Stimulated activated CD8-positive, alpha-beta memory T cell treated with anti-CD3 and anti-CD28 coated beads, Interleukin-7, amount 100 ng/mL, for 4 hours (primary cell): Measurements from ENCODE around the gene EPHX1.
"Not testable (repeated sequence)": the region's sequence is repeated elsewhere in the genome, so short reads cannot be mapped to it uniquely, and the experiment has no call there.

Source experiments
- DNase-seq, 2 donors: peaks; one replicate each; pipeline ENCODE4 v3.0.0-alpha.2; 2020; ENCODE audit warnings: low read depth in 2 of 2

Gene EPHX1

DNA sequence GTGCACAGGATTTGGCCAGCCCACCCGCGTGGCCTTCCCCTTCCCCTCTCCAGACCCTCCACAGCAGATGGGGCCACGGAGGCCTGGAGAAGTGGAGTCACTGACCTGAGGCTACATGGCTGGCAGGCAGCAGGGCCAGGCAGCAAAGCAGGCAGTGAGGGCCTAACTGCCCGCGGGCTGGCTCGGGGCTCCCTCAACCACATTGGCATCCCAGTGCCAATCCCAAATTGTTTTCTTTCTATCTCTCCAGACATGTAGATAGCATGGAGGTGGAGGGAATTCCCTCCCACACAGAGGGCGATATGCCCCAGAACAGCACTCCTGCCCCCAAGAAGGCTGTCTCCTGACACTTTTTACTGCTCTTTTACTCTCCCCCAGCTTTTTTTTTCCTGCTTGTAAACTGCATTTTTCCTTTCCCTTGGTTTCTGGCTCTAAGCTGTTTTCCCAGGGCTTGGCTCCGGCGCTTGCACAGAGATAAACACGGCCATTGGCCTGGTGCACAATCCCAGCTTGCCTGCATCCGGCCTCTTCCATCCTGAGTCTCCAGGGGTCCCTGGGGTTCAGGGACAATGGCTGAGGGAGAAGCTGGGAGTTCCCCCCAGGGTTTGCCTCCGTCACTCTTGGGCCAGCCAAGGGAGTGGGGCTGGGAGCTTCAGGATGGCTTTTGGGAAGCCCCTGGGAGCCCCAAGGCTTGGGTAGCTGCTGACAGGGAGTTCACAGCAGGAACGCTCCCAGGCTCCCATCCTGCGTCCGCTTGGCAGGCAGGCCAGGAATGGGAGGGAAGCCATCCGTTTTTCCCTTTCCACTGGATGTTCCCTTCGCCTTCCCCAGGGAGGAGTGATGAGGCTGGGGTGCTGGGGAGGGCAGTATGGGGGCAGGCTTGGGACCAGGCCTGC, 7.0 kb downstream of the EPHX1 start:
- DNase-seq = no peak

DNA sequence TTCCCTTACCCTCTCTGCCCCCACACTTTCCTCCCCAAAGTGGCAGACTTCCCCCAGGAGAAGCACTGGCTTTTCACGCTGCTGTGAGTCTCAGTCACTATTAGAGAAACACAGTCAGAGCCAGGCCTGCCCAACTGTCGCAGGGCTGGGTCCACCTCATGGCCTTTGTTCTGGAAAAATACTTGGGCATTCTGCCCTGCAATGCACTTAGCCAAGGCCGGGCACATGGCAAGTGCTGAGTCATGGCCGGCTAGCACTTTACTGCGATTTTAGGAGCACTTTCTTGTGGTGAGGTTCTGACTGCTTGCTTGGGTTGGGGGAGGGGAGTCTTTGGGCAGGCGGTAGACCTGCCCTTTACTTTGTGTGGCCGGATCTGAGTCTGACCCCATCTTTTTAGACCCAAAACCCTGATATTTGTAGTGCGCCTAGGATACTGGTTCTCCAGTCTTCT, 7.7 kb downstream of the EPHX1 start:
- no peak for DNase-seq

- DNase-seq = no peak
These were observed 8.3 kb downstream of the EPHX1 start for GRCh38 chr1:225818229-225818628.

DNA sequence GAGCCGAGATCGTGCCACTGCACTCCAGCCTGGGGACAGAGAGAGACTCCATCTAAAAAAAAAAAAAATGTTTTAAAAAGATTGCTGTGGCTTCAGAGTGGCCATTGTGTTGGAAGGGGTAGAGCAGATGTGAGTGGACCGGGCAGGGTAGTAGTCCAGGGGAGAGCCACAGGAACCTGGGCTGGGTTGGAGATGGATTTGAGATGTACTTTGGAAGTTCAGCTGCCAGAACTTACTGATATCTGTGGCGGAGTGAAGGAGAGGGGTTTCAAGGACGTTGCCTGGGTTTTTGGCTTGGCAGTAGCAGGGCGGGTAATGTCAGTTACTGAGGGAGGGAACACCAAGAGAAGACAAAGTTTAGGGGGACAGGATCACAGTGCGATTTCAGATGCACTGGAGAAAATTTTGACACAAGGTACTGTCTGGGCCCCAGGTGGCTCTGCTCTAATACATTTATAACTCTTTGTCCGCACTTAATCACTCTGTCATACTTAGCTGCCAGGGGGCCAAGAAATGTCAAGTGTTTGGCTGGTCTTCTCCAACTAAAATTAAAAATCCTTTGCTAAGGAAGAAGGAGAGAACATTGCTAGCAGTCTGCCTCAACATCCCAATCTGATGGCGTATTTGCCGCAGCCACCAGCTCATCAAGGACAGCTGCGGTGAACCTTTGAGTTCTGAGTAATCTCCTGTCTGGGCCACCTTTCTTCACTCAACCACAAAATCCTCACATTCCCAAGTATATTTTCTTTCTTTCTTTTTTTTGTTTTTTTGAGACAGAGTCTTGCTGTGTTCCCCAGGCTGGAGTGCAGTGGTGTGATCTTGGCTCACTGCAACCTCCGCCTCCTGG, 9.6 kb downstream of the EPHX1 start:
- no peak for DNase-seq

DNA sequence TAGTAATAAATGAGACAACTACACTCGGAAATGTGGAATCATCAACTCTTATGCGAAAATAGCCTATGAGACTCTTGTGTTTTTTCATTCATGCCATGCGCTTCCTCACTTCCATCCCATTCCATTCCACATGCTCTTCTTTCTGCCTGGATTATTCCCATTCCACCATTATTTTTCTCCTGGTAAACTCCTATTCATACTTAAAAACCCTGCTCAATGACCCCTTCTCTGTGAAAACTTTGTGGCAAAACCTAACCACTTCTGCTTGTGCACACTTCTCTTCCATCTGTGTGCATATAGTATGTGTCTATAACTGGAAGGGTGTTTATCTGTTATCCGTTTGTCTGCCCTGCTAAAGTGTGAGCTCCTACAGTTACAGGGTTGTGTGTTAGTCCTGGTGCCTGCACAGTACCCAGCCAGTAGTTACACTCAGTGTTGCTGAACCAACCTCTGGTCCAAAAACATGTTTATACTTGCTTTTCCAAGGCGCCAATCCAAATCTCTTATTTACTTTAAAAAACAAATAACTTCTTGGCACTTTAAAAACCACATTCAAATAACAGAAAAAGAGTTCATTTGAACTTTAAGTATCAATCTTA, 10.7 kb downstream of the EPHX1 start:
- DNase-seq = no peak

GRCh38 chr1:225822655-225823403, 12.9 kb downstream of the EPHX1 start:
- no peak for DNase-seq

DNA sequence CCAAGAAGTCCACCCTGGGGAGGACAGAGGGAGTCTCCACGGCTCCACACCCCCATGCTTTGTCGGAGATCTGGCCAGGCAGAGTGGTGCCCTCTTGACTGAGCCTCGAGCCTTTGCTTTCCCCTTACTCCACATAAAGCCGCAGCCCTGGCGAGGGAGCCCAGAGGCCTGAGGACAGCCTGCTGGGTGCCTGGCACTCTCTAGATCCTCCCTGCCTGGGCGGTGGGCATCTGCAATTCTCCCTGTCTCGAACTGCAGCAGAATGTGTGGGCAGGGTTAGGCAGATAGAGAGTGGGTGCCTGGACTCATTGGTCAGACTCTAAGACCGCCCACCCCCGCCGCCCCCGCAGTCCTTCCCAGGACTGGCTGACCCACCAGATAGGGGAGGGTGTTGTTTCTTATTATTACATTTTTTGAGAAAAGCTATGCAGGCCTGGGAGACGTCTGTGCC, 13.9 kb downstream of the EPHX1 start:
- no peak for DNase-seq

- DNase-seq = no peak
These were observed 14.6 kb downstream of the EPHX1 start for GRCh38 chr1:225824533-225824941.

GRCh38 chr1:225825078-225825477, 15.2 kb downstream of the EPHX1 start:
- DNase-seq = no peak

GRCh38 chr1:225825607-225826007, 15.7 kb downstream of the EPHX1 start:
- no peak for DNase-seq

DNA sequence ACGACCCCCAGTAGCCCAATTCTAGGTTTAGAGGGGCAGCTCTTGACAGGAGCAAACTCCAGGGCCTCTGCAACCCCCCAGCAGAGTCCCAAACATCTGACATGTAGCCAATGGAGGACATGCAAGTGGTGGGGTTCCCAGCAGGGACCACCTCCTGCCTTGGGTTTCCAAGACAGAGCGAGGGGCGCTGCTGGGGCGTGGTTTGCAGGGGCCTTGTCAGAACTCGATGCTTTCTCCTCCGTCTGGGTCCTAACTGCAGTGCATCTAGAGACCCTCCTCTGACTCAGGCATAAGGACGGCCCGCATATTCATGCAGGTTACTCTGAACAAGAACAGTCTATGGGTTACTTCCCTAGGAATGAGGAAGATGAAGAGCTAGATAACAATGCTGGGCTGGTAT, 17.2 kb downstream of the EPHX1 start:
- no peak for DNase-seq

DNA sequence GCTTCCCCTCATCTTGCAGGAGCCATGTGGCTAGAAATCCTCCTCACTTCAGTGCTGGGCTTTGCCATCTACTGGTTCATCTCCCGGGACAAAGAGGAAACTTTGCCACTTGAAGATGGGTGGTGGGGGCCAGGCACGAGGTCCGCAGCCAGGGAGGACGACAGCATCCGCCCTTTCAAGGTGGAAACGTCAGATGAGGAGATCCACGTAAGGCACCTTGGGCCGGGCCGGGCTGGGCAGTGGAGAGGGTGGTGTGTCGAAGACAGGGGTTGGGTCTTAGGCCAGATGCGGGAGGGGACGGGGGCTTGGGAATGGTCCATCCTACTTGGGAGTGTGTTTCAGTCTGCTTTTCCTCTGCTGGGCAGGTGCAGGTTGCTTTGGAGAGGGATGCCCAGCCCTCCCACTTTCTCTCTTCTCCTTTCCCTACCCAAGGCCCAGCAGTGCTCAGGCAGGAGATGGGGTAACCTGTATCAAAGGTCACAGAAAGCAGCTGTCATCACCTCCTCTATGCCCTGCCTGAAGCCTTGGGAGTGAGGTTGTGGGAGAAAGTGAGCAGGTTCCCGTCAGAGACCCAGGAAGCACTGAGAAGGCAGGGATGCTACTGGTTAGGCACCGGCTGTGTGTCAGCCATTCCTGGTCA, 18.9 kb downstream of the EPHX1 start:
- no peak for DNase-seq

GRCh38 chr1:225830841-225831240, 20.9 kb downstream of the EPHX1 start:
- DNase-seq = no peak

DNA sequence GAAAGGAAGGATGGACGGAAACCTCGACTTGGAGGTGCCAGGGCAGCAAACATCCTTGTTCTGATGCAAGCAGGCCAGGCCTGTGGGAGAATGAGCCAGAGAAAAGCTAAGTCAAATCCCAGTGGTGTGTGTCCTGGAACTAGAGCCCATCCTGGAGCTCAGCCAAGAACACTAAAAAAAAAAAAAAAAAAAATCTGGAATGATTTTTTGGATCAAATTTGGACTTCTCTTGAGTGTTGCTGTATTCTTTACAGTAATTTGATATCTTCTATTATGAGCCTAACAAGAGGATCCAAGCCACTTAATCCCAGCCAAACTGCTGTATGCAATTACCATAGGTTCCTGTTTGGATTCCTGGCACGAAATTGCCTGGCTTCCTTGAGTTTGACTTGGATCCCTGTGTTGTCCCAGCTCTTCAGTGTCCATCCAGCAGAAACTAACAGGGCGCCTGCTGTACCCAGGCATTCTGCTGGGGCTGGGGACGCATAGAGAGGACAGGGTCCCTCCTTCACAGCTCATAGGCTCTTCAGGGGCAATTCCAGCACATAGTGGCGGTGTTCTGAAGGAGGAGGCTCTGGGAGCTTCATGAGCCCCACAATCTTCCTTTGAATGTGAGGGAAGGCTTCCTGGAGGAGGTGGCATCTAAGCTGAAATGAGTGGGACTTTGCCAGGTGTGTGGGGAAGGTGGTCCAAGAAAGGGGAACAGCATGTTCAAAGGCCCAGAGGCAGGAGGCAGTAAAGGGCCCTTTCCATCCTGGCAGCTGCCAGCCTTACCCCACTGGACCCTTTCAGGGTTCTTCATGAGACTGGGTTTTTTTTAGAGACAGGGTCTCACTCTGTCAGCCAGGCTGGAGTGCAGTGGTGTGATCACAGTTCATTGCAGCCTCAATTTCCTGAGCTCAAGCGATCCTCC, 24.7 kb downstream of the EPHX1 start:
- no peak for DNase-seq

- no peak for DNase-seq
These were observed 25.9 kb downstream of the EPHX1 start for GRCh38 chr1:225835856-225836255.

- DNase-seq = not testable (repeated sequence)
These were observed 26.4 kb downstream of the EPHX1 start for GRCh38 chr1:225836296-225836695.

DNA sequence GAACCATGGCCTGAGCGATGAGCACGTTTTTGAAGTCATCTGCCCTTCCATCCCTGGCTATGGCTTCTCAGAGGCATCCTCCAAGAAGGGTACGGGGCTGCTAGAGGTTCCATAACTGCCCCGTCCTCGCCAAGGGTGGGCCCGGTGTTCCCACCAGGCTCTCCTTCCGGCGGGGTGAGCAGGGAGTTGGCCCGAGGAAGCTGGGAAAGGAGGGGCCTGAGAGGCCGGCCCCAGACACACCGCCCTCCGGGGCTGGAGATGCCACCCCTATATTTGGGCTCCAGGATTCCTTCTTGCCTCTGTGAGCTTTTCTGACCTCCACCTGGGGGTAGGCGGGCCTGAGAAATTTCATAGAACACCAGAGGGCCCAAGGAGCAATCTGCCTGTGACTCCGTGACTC, 28.9 kb downstream of the EPHX1 start:
- DNase-seq = no peak

- DNase-seq = no peak
These were observed 30.3 kb downstream of the EPHX1 start for GRCh38 chr1:225840223-225840610.

DNA sequence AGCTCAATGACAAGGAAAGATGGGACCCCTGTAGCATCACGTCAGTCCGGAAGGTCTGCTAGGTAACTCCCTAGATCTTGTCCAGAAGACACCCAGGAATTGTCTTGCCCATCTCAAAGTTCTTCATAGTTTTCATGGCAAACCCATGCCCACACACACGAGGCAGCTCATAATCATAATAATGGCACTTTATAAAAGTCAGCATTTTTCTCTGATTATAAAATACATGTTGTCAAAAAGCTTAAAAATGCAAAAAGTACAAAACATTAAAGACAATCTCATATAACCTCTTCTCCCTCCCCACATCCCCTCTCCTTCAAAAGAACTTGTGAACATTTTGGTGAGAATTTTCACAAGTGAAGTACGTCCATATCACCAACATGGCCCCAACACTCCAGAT, 30.8 kb downstream of the EPHX1 start:
- no peak for DNase-seq

DNA sequence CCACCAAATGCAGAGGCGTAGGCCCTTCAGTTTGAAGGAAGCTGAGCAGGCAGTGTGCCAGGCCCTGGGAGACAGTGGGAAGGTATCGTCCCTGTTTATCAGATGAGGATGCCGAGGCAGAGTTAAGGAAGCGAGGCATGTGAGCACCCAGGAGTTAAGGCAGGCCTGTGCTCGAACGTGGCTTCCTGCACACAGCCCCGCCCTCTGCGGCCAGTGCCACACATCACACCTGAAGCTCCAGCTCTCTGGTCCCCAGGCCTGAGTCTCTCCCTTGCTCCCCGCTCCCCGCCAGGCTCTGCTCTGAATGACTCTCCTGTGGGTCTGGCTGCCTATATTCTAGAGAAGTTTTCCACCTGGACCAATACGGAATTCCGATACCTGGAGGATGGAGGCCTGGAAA, 32.1 kb downstream of the EPHX1 start:
- DNase-seq = no peak
